Retina (tissue), 1 donor: ENCODE measurements around the gene BID.

Experiments used
- DNase-seq: peaks from one replicate; pipeline ENCODE4 v3.0.0-alpha.2; 2016

Gene BID

DNA sequence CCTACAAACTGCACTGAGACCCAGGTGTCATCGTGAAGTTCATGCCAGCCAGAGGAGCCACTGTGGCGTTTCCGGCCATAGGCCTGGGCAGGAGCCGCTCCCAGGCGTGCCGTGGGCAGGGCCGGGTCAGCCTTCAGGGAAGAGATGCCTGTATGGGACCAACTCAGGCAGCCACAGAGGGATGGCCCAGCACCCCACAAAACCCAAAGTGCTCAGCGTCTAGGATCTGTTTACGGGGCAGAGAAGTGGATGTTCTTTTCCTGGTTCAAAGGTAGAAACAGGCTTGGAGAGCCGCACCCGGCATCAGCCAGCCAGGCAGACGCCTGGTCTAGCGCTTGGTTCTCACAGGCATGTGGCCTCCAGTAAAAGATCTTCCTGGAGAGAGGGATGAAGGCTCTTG lies 8.4 kb upstream of the BID start:
- no peak for DNase-seq

- no peak for DNase-seq
These were observed 7.9 kb upstream of the BID start for GRCh38 chr22:17782158-17782557.

DNA sequence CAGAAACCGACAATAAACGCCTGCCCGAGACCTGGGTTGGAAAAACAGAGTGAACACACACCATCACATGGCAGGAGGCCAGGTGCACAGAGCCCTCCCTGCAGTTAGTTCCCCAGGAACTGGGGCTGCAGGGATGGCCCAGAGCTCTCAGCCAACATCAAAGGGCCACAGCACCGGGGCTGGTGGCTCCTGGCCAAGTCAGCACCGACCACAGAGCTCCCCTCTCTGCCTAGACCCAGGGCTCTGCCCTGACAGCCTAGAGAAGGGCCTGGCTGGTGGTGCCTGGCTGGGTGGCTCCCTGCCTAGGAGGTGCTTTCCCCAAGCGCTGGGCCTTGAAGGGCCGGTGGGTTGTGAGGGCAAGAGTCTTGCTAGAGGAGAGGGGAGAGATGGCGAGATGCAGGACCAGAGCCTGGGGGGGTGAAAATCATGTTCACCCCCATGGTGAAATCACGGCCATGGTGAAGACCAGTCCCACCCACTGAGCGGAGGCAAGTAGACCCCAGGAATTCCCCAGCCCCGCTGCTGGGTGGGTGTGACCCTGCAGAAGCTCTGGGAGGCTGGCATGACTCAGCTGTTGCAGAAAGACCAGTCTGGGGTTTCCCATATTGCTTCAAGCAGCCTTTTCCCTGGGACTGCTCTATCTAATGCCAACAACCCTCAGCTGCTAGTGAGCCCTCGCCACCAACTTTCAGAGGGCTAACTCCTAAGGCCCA lies 7.2 kb upstream of the BID start:
- DNase-seq, result no peak

GRCh38 chr22:17780741-17781318 lies 6.6 kb upstream of the BID start:
- no peak for DNase-seq

GRCh38 chr22:17780116-17780740 lies 6.0 kb upstream of the BID start:
- DNase-seq, result no peak

GRCh38 chr22:17779286-17780115 lies 5.2 kb upstream of the BID start:
- no peak for DNase-seq

DNA sequence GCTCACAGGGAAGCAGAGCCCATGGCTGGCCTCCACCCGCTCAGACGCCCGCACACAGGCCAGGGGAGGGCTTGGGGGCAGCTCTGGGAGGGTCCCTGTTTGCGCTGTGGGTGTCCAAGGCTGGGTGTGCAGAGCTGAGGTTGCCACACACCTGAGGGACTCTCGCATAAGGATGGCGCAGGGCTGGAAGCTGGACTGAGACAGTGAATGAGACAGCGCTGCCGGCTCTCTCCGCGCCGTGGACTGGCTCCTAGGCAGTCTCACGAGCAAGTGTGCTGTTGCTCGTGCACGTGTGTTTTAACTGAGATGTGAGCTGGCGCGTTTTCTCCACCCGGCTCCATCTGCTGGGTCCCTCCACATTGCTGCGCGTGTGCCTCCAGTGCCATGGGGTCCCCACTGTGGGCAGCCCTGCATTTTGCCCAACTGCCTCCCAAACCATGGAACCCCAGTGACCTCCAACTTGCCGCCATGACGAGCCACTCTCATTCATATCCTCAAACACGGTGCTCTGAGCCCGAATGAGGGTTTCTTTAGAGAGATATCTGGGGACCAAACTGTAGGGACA lies 4.2 kb upstream of the BID start:
- DNase-seq, result no peak

DNA sequence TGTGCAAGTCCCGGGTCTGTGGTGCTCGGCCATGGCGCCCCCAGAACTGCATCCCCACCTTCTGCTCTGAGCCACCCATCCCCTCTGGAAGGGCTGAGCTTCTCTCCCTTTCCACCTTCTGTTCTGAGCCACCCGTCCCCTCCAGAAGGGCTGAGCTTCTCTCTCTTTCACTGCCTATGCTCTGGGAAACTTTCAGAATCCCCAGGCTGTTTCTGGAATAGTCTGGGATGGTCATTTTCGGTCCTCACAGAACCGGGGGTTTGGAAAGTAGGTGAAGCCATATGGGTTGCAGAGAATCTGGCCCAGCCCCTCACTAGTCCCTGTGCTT lies 3.4 kb upstream of the BID start:
- no peak for DNase-seq

DNA sequence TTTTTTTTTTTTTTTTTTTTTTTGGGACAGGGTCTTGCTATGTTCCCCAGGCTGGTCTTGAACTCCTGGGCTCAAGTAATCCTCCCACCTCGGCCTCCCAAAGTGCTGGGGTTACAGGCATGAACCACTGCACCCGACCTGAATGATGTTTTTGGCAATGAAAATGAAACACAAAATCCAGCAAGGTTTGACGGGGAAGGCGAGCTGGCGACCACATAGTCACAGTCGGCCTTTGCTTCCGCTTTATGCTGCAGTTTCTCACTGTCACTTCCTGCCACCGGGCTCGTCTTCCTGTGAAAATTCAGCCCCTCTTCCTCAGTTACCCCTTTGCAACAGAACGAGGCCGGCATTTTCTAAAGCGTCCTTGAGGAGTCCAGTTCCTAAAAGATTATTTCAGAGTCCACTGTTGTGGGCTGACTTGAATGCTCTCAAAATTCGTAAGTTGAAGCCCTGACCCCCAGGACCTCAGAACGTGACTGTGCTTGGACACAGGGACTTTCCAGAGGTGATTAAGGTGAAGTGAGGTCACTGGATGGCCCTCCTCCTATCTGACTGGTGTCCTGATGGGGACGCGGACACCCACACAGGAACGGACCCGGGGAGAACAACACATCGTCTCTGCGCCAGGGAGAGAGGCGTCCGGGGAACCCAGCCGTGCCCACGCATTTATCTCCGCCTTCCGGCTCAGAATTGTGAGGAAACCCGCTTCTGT lies 2.9 kb upstream of the BID start:
- no peak for DNase-seq

GRCh38 chr22:17775781-17776465 lies 1.7 kb upstream of the BID start:
- no peak for DNase-seq

GRCh38 chr22:17774926-17775685 lies 837 bp upstream of the BID start:
- peak; percentile 40 for DNase-seq

DNA sequence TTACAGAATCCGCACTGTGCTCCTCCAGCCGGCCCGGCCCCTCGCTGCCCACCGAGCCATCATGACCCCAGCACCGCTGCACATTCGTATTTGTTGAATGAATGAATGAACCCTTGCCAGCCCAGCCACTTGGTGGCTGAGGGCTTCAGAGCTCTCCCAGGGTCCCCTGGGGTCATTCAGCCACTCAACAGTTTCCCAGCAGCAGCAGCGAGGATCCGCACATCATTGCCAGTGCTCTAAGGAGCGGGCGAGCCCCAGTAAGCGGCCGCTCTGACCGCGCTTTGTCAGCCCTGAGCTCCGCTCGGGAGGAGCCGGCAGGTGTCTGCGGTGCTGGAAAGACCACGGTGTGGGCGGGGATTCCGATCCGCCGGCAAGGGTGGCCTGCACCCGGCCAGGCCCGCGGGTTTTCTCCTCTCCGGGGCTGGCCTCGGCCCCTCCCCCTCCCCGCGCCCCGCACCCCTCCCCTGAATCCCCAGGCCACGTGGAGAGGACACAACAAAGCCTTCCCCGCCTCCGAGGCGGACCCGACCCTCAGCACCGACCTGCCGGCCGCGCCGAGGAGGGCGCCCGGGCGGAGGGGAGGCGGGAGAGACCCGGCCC lies 563 bp downstream of the BID start:
- peak; percentile 90 for DNase-seq

DNA sequence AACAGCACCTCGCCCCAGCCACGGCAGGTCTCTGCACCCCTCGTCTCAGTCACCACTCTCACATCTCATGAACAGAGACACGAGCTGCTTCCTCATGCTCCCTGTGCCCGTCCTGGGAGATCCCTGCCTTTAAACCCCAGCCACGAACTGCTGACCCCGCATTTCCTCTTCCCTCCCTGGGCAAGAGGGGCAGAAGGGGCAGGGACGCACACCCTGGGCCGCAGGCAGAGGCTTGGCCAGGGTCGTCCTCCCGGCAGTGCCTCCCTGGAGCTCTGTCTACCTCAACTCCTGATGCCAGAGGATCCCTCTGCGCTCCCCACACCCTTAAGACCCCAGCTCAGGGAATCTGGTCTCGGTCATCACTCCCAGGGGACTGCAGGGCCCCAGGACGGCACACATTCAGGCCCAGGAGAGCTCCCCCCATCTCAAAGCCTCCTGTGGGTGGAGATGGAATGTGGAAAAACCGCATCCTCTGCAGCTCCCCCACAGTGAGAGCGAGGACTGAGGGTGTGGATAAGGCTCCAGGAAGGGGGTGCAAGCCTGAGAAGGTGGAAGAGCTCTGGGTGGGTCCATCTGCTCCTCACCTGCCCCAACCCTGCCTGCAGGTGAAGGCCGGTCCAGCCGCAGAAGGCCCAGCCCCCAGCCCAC lies 1.2 kb downstream of the BID start:
- DNase-seq, result no peak

DNA sequence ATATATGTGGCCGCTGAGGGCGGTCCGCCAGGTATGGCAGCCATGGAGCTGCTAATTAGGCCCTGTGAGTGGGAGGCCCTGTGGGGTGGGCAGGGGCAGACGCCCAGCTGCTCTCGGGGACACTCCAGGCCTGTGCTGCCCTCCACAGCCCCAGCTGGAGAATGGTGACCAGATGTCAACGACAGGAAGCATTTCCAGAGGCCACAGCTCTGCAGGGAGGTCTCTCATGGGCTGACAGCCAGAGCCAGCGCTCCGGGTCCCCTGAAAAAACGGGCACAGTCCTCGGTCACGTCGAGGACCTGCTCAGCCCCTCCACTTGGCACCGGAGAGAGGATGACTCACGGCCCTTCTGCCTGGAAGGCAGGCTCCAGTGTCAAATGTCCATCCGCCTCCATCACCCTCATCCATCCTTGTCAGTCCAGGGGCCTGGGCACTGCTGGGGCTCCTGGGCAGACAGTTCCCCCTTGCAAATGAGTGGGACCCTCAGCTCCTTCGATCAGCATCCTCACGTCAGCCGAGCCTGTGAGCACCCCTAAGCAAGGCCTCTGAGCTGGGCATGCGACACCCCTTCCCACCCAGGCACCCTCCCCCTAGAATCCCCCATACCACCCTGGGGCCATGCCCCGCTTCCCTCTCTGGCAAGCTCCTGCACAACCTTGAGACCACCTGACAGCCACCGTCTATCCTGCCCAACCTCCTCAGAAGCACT lies 1.9 kb downstream of the BID start:
- DNase-seq, result no peak

GRCh38 chr22:17770180-17771077 lies 3.8 kb downstream of the BID start:
- DNase-seq, result no peak

DNA sequence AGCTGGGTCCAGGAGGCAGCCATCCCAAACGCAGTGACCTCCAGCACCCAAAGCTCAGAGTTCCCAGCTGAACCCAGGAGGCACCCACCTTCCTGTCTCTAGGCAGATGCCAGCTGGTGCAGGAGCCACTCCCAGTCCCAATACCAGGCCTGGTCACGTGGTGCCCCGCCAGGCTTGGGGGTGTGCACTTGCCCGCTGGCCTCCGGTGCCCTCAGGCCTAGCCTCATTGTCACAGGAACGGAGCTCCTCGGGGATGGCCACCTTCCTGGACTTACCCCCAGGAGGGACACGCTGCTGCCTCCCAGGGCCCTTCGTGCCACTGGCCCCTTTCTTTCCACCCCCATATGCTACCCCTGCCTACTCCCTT lies 4.6 kb downstream of the BID start:
- DNase-seq, result no peak

DNA sequence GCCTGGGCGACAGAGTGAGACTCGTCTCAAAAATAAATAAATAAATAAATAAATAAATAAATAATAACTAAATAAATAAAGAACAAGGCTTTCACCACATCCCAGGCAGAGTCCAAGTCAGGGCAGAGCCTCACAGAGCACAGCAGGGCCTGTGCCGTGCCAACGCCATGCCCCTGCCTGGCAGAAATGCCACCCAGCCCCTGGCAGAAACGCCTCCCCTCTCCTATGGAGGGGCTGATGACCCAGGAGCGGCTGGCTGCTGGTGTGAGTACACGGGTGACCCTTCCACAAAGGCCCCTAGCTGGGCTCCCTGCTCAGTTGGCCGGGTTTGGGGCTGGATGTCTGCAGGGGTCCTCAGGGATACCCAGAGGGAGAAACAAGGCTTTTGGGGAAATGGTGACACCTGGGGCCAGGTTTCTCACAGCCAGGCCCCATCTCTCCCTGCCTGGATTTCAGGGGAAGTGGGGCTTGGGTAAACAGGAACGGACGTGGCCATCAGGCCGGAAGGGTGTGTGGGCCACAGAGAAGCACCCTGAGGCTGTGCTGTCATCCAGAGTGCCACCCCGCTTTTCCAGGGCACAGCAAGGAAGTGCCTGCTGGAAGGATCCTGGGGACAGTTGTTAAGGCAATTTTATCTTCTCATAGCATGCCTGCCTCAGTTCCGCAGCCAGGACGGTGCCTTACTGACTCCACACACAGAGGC lies 5.1 kb downstream of the BID start:
- DNase-seq, result no peak
